Thoracic aorta (tissue), 2 donors: ENCODE results near the gene HMG20B. TPM values are rescaled to one million over a fixed set of nuclear protein-coding genes. Genes with fewer than 3 reads are reported as not detected.
A peak's percentile ranks its signal among the peaks of the same experiment; 100 is the strongest.

ENCODE experiments used
- ATAC-seq: fragments of 150-250 bp; one replicate; pipeline ENCODE4 v1.8.0; 2017; ENCODE audit warnings: low read depth; ENCODE audit not compliant: insufficient number of reproducible peaks, low FRiP score
- DNase-seq: peaks from one replicate; pipeline ENCODE4 v3.0.0-alpha.2; 2020; ENCODE audit warnings: low spot score
- H3K27ac ChIP-seq, 2 donors: fragments of 200-600 bp; sonication (generic); 1 replicate in 1 of 2; 2 replicates in 1 of 2; pipeline ENCODE4 v1.5.1; 2016; ENCODE audit warnings: mild to moderate bottlenecking in 2 of 2, moderate library complexity in 2 of 2
- H3K27me3 ChIP-seq: fragments of 200-600 bp; sonication (generic); replicated peaks from 2 replicates; pipeline ENCODE4 v1.6.0; 2016; ENCODE audit warnings: mild to moderate bottlenecking; ENCODE audit not compliant: insufficient read depth
- H3K36me3 ChIP-seq: fragments of 200-600 bp; sonication (generic); one replicate; pipeline ENCODE4 v1.5.1; 2016
- H3K4me1 ChIP-seq, 2 donors: fragments of 200-600 bp; sonication (generic); 1 replicate in 1 of 2; 2 replicates in 1 of 2; pipeline versions ENCODE4 v1.5.1 to v1.6.0; 2016; ENCODE audit warnings: low read depth in 2 of 2, mild to moderate bottlenecking in 1 of 2; ENCODE audit not compliant: control insufficient read depth in 1 of 2
- H3K4me3 ChIP-seq: fragments of 200-600 bp; sonication (generic); 2 replicates; pipeline ENCODE4 v1.5.1; 2016; ENCODE audit warnings: mild to moderate bottlenecking
- H3K9me3 ChIP-seq: fragments of 200-600 bp; sonication (generic); 2 replicates; pipeline ENCODE4 v1.5.1; 2016
- total RNA-seq, 2 donors: library from RNA; depleted of rRNA; stranded (reverse); fragments of >200 nt; gene quantifications; one replicate each; pipeline versions ENCODE4 v1.1.0 to v1.2.3, GENCODE V29; 2016
- TF ChIP-seq, protein P1 (sequence below): fragments of 200-600 bp; sonication (generic); IDR thresholded peaks from one replicate; pipeline ENCODE4 v1.5.1; 2019; ENCODE audit warnings: antibody characterized with exemption

Gene HMG20B
- total RNA-seq, 2 donors from 2014 or later, result 90.8 to 120 TPM

- Histone ChIP-seq H3K9me3 (no peaks in the 10 kb centered on the region), H3K27me3 (no peaks in the 10 kb centered on the region), H3K4me1 (peaks cover 0 to 14% of the 10 kb centered on the region in 2 donors), H3K4me3 (no peak overlapping the region), H3K27ac (peak overlapping the region; percentile 5 to 22), H3K36me3 (no peaks in the 10 kb centered on the region)
- DNase-seq (no peak), ATAC-seq (no peak)
- TF ChIP-seq, protein P1, sequence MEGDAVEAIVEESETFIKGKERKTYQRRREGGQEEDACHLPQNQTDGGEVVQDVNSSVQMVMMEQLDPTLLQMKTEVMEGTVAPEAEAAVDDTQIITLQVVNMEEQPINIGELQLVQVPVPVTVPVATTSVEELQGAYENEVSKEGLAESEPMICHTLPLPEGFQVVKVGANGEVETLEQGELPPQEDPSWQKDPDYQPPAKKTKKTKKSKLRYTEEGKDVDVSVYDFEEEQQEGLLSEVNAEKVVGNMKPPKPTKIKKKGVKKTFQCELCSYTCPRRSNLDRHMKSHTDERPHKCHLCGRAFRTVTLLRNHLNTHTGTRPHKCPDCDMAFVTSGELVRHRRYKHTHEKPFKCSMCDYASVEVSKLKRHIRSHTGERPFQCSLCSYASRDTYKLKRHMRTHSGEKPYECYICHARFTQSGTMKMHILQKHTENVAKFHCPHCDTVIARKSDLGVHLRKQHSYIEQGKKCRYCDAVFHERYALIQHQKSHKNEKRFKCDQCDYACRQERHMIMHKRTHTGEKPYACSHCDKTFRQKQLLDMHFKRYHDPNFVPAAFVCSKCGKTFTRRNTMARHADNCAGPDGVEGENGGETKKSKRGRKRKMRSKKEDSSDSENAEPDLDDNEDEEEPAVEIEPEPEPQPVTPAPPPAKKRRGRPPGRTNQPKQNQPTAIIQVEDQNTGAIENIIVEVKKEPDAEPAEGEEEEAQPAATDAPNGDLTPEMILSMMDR, result no peak
Observed at GRCh38 chr19:3543150-3544057, 29.3 kb upstream of the HMG20B start.

DNA sequence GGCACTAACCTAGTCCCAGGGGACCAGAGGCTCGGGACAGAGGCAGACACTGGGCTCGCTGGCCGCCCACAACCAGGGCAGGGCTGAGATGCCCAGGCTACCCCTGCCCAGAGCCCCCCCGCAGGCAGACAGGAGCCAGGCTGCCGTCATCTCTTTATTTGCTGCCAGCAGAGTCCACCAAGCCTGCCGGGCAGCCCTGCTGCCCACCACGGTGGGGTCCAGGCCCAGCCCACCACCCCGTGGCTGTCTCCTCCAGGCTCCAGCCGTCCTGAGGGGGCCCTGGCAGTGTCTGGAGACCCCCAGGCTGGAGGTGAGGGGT is 28.7 kb upstream of the HMG20B start:
- no peak overlapping the region for H3K27ac ChIP-seq
- no peaks in the 10 kb centered on the region for H3K36me3 ChIP-seq
- no peaks in the 10 kb centered on the region for H3K9me3 ChIP-seq
- TF ChIP-seq, protein P1, result no peak
- H3K4me1 ChIP-seq, result peaks cover 0 to 14% of the 10 kb centered on the region in 2 donors
- DNase-seq (no peak), ATAC-seq (no peak)
- no peaks in the 10 kb centered on the region for H3K27me3 ChIP-seq
- H3K4me3 ChIP-seq, result no peak overlapping the region

DNA sequence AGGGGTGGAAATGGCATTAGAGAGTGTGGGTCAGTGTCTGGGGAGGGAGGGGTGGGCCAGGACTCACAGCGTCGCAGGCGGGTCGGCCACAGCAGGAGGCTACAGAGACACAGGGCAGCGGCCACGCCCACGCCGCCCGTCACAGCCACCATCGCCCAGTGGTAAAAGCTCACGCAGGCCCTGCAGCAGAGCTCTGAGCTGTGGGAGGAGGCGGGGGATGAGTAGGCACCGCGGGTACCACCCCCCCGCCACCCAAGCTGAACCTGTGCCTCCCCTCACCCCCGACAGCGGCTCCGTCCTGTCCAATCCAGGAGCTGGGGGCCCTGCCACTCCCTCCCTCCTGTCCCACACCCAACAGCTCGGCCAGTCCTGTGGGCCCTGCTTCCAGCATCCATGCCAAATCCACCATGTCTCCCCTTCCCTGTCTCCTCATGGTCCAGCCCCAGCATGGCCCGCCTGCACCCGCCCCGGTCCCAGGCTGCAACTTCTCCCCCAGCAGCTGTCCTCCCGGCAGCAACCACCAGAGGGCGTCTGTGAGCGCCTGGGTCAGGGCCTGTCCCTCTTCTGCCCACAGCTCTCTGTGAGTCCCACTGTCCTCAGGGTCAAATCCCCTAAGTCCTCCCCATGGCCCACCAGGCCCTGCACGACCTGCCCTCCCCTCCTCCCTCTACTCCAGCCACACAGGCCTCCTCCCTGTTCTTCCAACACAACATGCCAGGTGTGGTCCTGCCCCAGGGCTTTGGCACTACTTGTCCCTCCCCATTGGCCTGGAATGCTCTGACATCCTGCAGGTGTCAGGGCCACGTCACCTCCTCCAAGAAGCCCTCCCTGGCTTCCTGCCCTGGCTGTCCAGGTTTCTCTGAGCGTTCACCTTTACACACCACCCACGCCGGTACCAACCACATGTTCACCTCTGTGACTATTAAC is 27.7 kb upstream of the HMG20B start:
- Histone ChIP-seq H3K27ac (no peak overlapping the region), H3K4me3 (no peak overlapping the region), H3K9me3 (no peaks in the 10 kb centered on the region), H3K4me1 (peaks cover 0 to 14% of the 10 kb centered on the region in 2 donors), H3K27me3 (no peaks in the 10 kb centered on the region), H3K36me3 (no peaks in the 10 kb centered on the region)
- DNase-seq (no peak), ATAC-seq (no peak)
- TF ChIP-seq, protein P1, result peak; percentile 97

DNA sequence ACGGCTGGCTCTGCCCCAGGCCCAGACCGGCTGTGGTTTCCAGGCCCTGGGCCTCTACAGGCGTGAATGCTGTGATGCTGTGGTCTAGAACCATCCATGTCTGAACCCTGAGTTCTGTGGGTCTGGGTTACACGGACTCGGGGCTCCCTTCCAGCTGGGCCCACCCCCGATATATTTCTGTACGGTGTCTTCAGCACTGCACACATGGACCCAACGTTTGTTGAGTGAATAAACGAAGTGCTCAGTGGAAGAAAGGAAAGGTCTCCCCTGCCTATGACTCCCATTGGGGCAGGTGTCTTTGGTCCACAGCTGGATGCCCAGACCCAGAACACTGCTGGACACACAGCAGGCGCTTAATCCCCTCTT is 27.1 kb upstream of the HMG20B start:
- ATAC-seq, result no peak
- Histone ChIP-seq H3K9me3 (no peaks in the 10 kb centered on the region), H3K27me3 (no peaks in the 10 kb centered on the region), H3K36me3 (no peaks in the 10 kb centered on the region), H3K4me3 (no peak overlapping the region), H3K4me1 (peaks cover 0 to 14% of the 10 kb centered on the region in 2 donors), H3K27ac (no peak overlapping the region)
- TF ChIP-seq, protein P1, result no peak
- DNase-seq, result no peak

DNA sequence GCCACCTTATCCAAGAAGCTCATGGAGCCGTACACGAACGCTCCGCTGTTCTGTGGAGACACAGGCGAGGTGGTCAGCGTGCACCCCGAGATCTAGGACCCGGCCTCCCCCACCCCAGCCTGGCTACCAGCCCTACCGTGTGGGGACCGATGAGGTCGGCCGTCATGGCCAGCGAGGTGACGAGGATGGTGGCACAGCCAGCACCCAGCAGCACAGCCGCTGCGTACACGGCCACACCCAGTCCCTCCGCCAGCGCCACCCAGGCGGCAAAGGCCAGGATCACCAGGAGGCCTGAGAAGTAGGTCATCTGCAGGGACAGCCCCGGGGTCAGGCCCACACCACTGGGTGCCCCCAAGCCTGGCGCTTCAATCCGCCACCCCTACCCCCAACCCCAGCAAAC is 26.6 kb upstream of the HMG20B start:
- no peaks in the 10 kb centered on the region for H3K27me3 ChIP-seq
- H3K4me3 ChIP-seq, result no peak overlapping the region
- no peak overlapping the region for H3K27ac ChIP-seq
- no peaks in the 10 kb centered on the region for H3K36me3 ChIP-seq
- no peak for ATAC-seq
- peaks cover 0 to 14% of the 10 kb centered on the region in 2 donors for H3K4me1 ChIP-seq
- TF ChIP-seq, protein P1, result no peak
- no peaks in the 10 kb centered on the region for H3K9me3 ChIP-seq
- no peak for DNase-seq
